HCT116 (cell line): ENCODE results near the gene C4orf17.

Experiments used
- CEBPB ChIP-seq: IDR thresholded peaks from 2 replicates; pipeline ENCODE4 v1.6.1; 2012; ENCODE audit warnings: low read depth
- EZH2 ChIP-seq: fragments of 200-600 bp; sonication (generic); IDR thresholded peaks from 2 replicates; pipeline ENCODE4 v1.6.1; 2017; ENCODE audit warnings: antibody characterized with exemption, mixed run types
- EZH2phosphoT487 ChIP-seq: fragments of 200-600 bp; IDR thresholded peaks from 2 replicates; pipeline ENCODE4 v1.6.1; 2018; ENCODE audit warnings: antibody characterized with exemption, borderline replicate concordance
- POLR2A ChIP-seq: IDR thresholded peaks from 2 replicates; pipeline ENCODE4 v1.7.0; 2011; ENCODE audit warnings: borderline replicate concordance; ENCODE audit not compliant: insufficient read depth, insufficient read length; ENCODE audit errors: extremely low read depth
- POLR2AphosphoS5 ChIP-seq: IDR thresholded peaks from 2 replicates; pipeline ENCODE4 v1.6.1; 2011; ENCODE audit warnings: mild to moderate bottlenecking, low read depth, low read length, moderate library complexity
- RAD21 ChIP-seq: IDR thresholded peaks from 2 replicates; pipeline ENCODE4 v1.6.1; 2012; ENCODE audit warnings: low read depth, mild to moderate bottlenecking
- SIN3A ChIP-seq: IDR thresholded peaks from 2 replicates; pipeline ENCODE4 v1.6.1; 2012; ENCODE audit warnings: low read depth
- ZFX ChIP-seq: fragments of 450-650 bp; IDR thresholded peaks from 2 replicates; pipeline ENCODE4 v1.6.1; 2017
- ZNF274 ChIP-seq: fragments of 200-500 bp; sonication (Bioruptor generic); IDR thresholded peaks from 2 replicates; pipeline ENCODE4 v1.6.1; 2014; ENCODE audit warnings: mild to moderate bottlenecking, low read depth, low read length, inconsistent platforms
- TF ChIP-seq, protein P1 (sequence below), 3 experiments: fragments of 200-600 bp in 1 of 3; sonication (generic) in 1 of 3; IDR thresholded peaks in 2 of 3; conservative IDR thresholded peaks in 1 of 3; 2 replicates each; pipeline ENCODE4 v1.5.1; 2012 to 2017; ENCODE audit warnings: low read depth in 2 of 3, low read length in 2 of 3, antibody characterized with exemption in 1 of 3, borderline replicate concordance in 1 of 3, control low read depth in 1 of 3, mild to moderate bottlenecking in 1 of 3, mixed read lengths in 1 of 3, mixed run types in 1 of 3, moderate library complexity in 1 of 3; ENCODE audit not compliant: insufficient read depth in 1 of 3
- TF ChIP-seq, protein P2 (sequence below): IDR thresholded peaks from 2 replicates; pipeline ENCODE4 v1.6.1; 2012
- TF ChIP-seq, protein P3 (sequence below): IDR thresholded peaks from 2 replicates; pipeline ENCODE4 v1.6.1; 2011; ENCODE audit warnings: mild to moderate bottlenecking, low read length, moderate library complexity; ENCODE audit not compliant: insufficient replicate concordance; ENCODE audit errors: extremely low read depth
- TF ChIP-seq, protein P4 (sequence below): IDR thresholded peaks from 2 replicates; pipeline ENCODE4 v1.6.1; 2012; ENCODE audit warnings: low read depth

DNA sequence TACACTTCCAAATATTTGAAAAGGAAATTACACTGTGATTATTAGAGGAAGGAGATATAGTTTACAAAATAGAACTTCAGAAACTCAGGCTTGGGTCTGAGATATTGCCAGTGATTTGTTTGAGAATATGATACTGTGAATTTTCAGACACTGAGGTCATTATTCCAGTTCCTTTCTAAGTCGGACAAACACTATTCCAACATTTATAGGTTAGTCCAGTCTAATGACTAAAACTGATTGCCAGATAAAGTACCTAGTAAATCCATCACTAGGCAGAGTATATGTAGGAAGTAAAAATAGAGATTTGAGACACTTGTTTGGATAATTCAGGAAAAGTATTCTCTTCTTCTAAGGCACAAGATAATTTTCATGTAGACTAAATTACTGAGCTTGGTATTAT, 77.0 kb downstream of the C4orf17 start:
- TF ChIP-seq, protein P1, sequence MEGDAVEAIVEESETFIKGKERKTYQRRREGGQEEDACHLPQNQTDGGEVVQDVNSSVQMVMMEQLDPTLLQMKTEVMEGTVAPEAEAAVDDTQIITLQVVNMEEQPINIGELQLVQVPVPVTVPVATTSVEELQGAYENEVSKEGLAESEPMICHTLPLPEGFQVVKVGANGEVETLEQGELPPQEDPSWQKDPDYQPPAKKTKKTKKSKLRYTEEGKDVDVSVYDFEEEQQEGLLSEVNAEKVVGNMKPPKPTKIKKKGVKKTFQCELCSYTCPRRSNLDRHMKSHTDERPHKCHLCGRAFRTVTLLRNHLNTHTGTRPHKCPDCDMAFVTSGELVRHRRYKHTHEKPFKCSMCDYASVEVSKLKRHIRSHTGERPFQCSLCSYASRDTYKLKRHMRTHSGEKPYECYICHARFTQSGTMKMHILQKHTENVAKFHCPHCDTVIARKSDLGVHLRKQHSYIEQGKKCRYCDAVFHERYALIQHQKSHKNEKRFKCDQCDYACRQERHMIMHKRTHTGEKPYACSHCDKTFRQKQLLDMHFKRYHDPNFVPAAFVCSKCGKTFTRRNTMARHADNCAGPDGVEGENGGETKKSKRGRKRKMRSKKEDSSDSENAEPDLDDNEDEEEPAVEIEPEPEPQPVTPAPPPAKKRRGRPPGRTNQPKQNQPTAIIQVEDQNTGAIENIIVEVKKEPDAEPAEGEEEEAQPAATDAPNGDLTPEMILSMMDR (IDR thresholded peaks at IDR 0.05 in 2 of 3, conservative IDR thresholded peaks at IDR 0.05 in 1 of 3; ENCODE audit: borderline replicate concordance in 1 of 3, insufficient read depth in 1 of 3, low read depth in 2 of 3, low read length in 2 of 3), result no peak
- no peak for TF ChIP-seq POLR2A
- TF ChIP-seq, protein P2, sequence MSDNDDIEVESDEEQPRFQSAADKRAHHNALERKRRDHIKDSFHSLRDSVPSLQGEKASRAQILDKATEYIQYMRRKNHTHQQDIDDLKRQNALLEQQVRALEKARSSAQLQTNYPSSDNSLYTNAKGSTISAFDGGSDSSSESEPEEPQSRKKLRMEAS, result no peak
- no peak for TF ChIP-seq ZFX
- TF ChIP-seq, protein P3, sequence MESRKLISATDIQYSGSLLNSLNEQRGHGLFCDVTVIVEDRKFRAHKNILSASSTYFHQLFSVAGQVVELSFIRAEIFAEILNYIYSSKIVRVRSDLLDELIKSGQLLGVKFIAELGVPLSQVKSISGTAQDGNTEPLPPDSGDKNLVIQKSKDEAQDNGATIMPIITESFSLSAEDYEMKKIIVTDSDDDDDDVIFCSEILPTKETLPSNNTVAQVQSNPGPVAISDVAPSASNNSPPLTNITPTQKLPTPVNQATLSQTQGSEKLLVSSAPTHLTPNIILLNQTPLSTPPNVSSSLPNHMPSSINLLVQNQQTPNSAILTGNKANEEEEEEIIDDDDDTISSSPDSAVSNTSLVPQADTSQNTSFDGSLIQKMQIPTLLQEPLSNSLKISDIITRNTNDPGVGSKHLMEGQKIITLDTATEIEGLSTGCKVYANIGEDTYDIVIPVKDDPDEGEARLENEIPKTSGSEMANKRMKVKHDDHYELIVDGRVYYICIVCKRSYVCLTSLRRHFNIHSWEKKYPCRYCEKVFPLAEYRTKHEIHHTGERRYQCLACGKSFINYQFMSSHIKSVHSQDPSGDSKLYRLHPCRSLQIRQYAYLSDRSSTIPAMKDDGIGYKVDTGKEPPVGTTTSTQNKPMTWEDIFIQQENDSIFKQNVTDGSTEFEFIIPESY, result no peak
- no peak for TF ChIP-seq EZH2
- TF ChIP-seq ZNF274, result no peak
- TF ChIP-seq POLR2AphosphoS5, result no peak
- TF ChIP-seq RAD21, result no peak
- TF ChIP-seq CEBPB, result no peak
- TF ChIP-seq, protein P4, sequence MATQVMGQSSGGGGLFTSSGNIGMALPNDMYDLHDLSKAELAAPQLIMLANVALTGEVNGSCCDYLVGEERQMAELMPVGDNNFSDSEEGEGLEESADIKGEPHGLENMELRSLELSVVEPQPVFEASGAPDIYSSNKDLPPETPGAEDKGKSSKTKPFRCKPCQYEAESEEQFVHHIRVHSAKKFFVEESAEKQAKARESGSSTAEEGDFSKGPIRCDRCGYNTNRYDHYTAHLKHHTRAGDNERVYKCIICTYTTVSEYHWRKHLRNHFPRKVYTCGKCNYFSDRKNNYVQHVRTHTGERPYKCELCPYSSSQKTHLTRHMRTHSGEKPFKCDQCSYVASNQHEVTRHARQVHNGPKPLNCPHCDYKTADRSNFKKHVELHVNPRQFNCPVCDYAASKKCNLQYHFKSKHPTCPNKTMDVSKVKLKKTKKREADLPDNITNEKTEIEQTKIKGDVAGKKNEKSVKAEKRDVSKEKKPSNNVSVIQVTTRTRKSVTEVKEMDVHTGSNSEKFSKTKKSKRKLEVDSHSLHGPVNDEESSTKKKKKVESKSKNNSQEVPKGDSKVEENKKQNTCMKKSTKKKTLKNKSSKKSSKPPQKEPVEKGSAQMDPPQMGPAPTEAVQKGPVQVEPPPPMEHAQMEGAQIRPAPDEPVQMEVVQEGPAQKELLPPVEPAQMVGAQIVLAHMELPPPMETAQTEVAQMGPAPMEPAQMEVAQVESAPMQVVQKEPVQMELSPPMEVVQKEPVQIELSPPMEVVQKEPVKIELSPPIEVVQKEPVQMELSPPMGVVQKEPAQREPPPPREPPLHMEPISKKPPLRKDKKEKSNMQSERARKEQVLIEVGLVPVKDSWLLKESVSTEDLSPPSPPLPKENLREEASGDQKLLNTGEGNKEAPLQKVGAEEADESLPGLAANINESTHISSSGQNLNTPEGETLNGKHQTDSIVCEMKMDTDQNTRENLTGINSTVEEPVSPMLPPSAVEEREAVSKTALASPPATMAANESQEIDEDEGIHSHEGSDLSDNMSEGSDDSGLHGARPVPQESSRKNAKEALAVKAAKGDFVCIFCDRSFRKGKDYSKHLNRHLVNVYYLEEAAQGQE, result no peak; the same call in 1 of the 2 replicates
- no peak for TF ChIP-seq SIN3A
- TF ChIP-seq EZH2phosphoT487, result no peak
